ENCODE data around the gene PPP1R18.

- no peak; the same call in 1 of the 2 replicates for TF ChIP-seq CTCF (conservative IDR thresholded peaks at IDR 0.05; ENCODE audit: low read length)
- no peak for TF ChIP-seq EZH2phosphoT487 (IDR thresholded peaks at IDR 0.05; ENCODE audit: borderline replicate concordance, low read depth, low read length)
Observed at GRCh38 chr6:30719791-30720737, 33.6 kb upstream of the PPP1R18 start, which contains the start of gene TUBB.
